ENCODE measurements around the gene B3GNT4. TPM values are rescaled to one million over a fixed set of nuclear protein-coding genes. Genes with fewer than 3 reads are reported as not detected.

B3GNT4 gene
- total and polyA plus RNA-seq, 8 donors, result 0.58 to 0.81 (median 0.62) TPM; not detected in 4

DNA sequence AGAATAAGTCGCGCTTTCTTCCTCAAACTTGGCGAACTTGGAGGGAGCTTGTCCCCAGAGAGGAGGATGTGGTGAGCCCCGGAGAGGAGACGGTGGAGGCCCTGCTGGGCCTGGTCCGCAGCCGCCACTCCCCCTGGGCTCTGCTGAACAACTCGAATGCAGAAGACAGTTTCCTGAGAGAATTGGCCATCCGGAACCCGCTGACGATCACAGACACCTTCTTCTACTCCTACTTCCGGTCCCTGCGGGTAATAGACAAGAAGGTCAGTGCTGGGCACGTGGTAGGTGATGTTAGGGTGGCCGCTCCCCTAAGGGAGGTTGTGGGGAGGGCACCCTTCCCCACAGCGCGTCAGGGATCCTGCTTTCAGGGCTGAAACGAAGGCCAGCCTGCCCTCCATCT, 19.0 kb upstream of the B3GNT4 start:
- intact Hi-C loops (cut with DNase I; ENCODE audit: low total_unique reads), result no loop called here
- Histone ChIP-seq H3K36me3 (no peaks in the 10 kb centered on the region), H3K4me3 (no peak overlapping the region), H3K9me3 (no peaks in the 10 kb centered on the region), H3K4me1 (peaks cover 0 to 13% (median 11%) of the 10 kb centered on the region in 4 donors), H3K27me3 (peaks cover 0 to 12% (median 5%) of the 10 kb centered on the region in 3 donors), H3K27ac (no peak overlapping the region)
- 68 to 85% (median 80%) methylated on average over 17 to 18 of the region's 18 CpGs for WGBS, 5 donors
- TF ChIP-seq EP300 (IDR thresholded peaks at IDR 0.05), result no peak
- TF ChIP-seq POLR2AphosphoS5 (IDR thresholded peaks at IDR 0.05), result no peak
- TF ChIP-seq POLR2A (IDR thresholded peaks at IDR 0.05), result no peak
- TF ChIP-seq, protein P1, sequence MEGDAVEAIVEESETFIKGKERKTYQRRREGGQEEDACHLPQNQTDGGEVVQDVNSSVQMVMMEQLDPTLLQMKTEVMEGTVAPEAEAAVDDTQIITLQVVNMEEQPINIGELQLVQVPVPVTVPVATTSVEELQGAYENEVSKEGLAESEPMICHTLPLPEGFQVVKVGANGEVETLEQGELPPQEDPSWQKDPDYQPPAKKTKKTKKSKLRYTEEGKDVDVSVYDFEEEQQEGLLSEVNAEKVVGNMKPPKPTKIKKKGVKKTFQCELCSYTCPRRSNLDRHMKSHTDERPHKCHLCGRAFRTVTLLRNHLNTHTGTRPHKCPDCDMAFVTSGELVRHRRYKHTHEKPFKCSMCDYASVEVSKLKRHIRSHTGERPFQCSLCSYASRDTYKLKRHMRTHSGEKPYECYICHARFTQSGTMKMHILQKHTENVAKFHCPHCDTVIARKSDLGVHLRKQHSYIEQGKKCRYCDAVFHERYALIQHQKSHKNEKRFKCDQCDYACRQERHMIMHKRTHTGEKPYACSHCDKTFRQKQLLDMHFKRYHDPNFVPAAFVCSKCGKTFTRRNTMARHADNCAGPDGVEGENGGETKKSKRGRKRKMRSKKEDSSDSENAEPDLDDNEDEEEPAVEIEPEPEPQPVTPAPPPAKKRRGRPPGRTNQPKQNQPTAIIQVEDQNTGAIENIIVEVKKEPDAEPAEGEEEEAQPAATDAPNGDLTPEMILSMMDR (IDR thresholded peaks at IDR 0.05), result no peak
- DNase-seq, result no peak

GRCh38 chr12:122185079-122185478, 18.4 kb upstream of the B3GNT4 start:
- H3K27me3 ChIP-seq, result peaks cover 0 to 12% (median 5%) of the 10 kb centered on the region in 3 donors
- 87 to 94% (median 91%) methylated on average over 7 of the region's 7 CpGs for WGBS, 5 donors
- intact Hi-C loops (cut with DNase I; ENCODE audit: low total_unique reads), result no loop called here
- H3K27ac ChIP-seq, result no peak overlapping the region
- DNase-seq, result no peak
- H3K4me3 ChIP-seq, result no peak overlapping the region
- no peaks in the 10 kb centered on the region for H3K36me3 ChIP-seq
- H3K9me3 ChIP-seq, result no peaks in the 10 kb centered on the region
- peaks cover 0 to 13% (median 11%) of the 10 kb centered on the region in 4 donors for H3K4me1 ChIP-seq
- TF ChIP-seq POLR2AphosphoS5 (IDR thresholded peaks at IDR 0.05), result no peak
- no peak for TF ChIP-seq EP300 (IDR thresholded peaks at IDR 0.05)
- TF ChIP-seq, protein P1 (IDR thresholded peaks at IDR 0.05), result no peak
- TF ChIP-seq POLR2A (IDR thresholded peaks at IDR 0.05), result no peak

DNA sequence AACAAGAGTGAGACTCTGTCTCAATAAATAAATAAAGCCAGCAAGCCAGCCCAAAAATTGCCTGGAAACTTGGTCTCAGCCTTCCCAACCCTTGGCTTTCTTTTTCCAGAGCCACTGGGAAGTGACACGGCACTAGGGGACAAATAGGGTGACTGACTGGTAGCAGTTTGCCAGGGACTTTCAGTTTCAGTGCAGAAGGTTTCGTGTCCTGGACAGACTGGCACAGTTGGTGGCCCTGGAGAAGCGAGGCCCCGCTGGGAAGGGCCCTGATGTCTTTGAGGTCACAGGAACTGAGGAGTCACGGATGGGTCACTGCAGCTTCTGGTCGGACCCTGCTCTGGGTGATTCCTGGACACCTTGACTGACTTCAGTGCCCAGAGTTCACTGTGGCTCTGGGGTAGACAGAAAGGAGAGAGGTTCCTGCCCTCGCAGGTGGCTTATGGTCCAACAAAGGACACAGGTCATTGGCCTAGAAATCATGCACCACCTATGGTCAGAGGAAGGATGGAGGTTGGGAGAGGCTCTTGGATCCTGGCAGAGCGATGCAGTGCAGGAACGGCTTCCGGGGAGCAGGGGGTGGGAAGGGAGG, 17.9 kb upstream of the B3GNT4 start:
- no peak for TF ChIP-seq POLR2A (IDR thresholded peaks at IDR 0.05)
- no peak for TF ChIP-seq POLR2AphosphoS5 (IDR thresholded peaks at IDR 0.05)
- TF ChIP-seq, protein P1 (IDR thresholded peaks at IDR 0.05), result no peak
- no peak for TF ChIP-seq EP300 (IDR thresholded peaks at IDR 0.05)
- Histone ChIP-seq H3K27ac (no peak overlapping the region), H3K4me1 (peaks cover 0 to 14% (median 11%) of the 10 kb centered on the region in 4 donors), H3K4me3 (no peak overlapping the region), H3K27me3 (peaks cover 0 to 12% (median 5%) of the 10 kb centered on the region in 3 donors), H3K36me3 (no peaks in the 10 kb centered on the region), H3K9me3 (no peaks in the 10 kb centered on the region)
- intact Hi-C loops (cut with DNase I; ENCODE audit: low total_unique reads), result no loop called here
- DNase-seq, result no peak
- 81 to 90% (median 86%) methylated on average over 10 of the region's 10 CpGs for whole genome bisulfite sequencing, 5 donors

- H3K36me3 ChIP-seq, result no peaks in the 10 kb centered on the region
- no peak overlapping the region for H3K27ac ChIP-seq
- intact Hi-C loops (cut with DNase I; ENCODE audit: low total_unique reads), result no loop called here
- H3K9me3 ChIP-seq, result no peaks in the 10 kb centered on the region
- H3K4me1 ChIP-seq, result peaks cover 0 to 16% (median 11%) of the 10 kb centered on the region in 4 donors
- TF ChIP-seq EP300 (IDR thresholded peaks at IDR 0.05) (no peak), POLR2AphosphoS5 (IDR thresholded peaks at IDR 0.05) (no peak), POLR2A (IDR thresholded peaks at IDR 0.05) (no peak)
- TF ChIP-seq, protein P1 (IDR thresholded peaks at IDR 0.05), result no peak
- H3K4me3 ChIP-seq, result no peak overlapping the region
- peaks cover 0 to 12% (median 5%) of the 10 kb centered on the region in 3 donors for H3K27me3 ChIP-seq
- DNase-seq, result no peak
- 65 to 76% (median 72%) methylated on average over 9 to 12 of the region's 12 CpGs for WGBS, 5 donors
Measured at GRCh38 chr12:122187466-122187865, 16.0 kb upstream of the B3GNT4 start.

Data from stomach (tissue), 9 donors.